B cell (primary cell): ENCODE measurements around the gene SINHCAF. TPM values are rescaled to one million over a fixed set of nuclear protein-coding genes. Genes with fewer than 3 reads are reported as not detected.

Source experiments
- ATAC-seq: fragments of 200-7000 bp; cut with Tn5 transposase; one replicate; pipeline ENCODE4 v1.10.0; 2021; ENCODE audit warnings: low read depth, mild to moderate bottlenecking, moderate number of reproducible peaks, moderate library complexity
- CTCF ChIA-PET: fragments of 350-600 bp; sonication (Branson Sonifier 250); formaldehyde crosslinking; loops from one replicate; lab custom pipeline; 2021; ENCODE audit warnings: antibody characterized with exemption, inconsistent platforms; lab: Charles Lee
- POLR2A ChIA-PET: fragments of 350-600 bp; sonication (Branson Sonifier 250); formaldehyde crosslinking; loops from one replicate; lab custom pipeline; 2021; ENCODE audit warnings: antibody characterized with exemption; lab: Charles Lee
- DNase-seq: peaks from one replicate; pipeline ENCODE4 v3.0.0; 2013
- H2AFZ ChIP-seq: 2 replicates; pipeline ENCODE4 v1.6.1; 2012; ENCODE audit warnings: mild to moderate bottlenecking, low read depth, low read length; ENCODE audit not compliant: insufficient read depth, poor library complexity, severe bottlenecking
- H3K27ac ChIP-seq, 2 donors: 1 replicate in 1 of 2; 2 replicates in 1 of 2; pipeline ENCODE4 v1.5.1; 2012 to 2013; ENCODE audit warnings: low read length in 2 of 2, mild to moderate bottlenecking in 2 of 2, moderate library complexity in 1 of 2
- H3K27me3 ChIP-seq, 4 experiments: fragments of 200-600 bp in 1 of 4; sonication (generic) in 1 of 4; replicated peaks in 1 of 4; 1 replicate in 2 of 4; 2 replicates in 2 of 4; pipeline versions ENCODE4 v1.6.1 to v1.7.0; 2013 to 2016; ENCODE audit warnings: low read length in 3 of 4, mild to moderate bottlenecking in 2 of 4, mixed read lengths in 1 of 4, moderate library complexity in 1 of 4; ENCODE audit not compliant: insufficient read depth in 4 of 4, control insufficient read depth in 3 of 4; ENCODE audit errors: control extremely low read depth in 1 of 4
- H3K36me3 ChIP-seq, 2 experiments: replicated peaks in 1 of 2; 1 replicate in 1 of 2; 2 replicates in 1 of 2; pipeline versions ENCODE4 v1.6.1 to v1.7.1; 2013; ENCODE audit warnings: low read length in 1 of 2; ENCODE audit not compliant: insufficient read depth in 2 of 2, control insufficient read depth in 1 of 2; ENCODE audit errors: control extremely low read depth in 1 of 2, extremely low read depth in 1 of 2
- H3K4me1 ChIP-seq, 2 donors: fragments of 200-600 bp in 1 of 2; sonication (generic) in 1 of 2; 1 replicate in 1 of 2; 2 replicates in 1 of 2; pipeline versions ENCODE4 v1.5.1 to v1.6.1; 2013 to 2017; ENCODE audit warnings: low read length in 2 of 2; ENCODE audit not compliant: control insufficient read depth in 2 of 2, insufficient read depth in 2 of 2
- H3K4me2 ChIP-seq: replicated peaks from 2 replicates; pipeline ENCODE3; 2012; ENCODE audit warnings: mild to moderate bottlenecking, low read depth, low read length; ENCODE audit not compliant: poor library complexity, severe bottlenecking
- H3K4me3 ChIP-seq, 5 experiments: fragments of 200-600 bp in 1 of 5; sonication (generic) in 1 of 5; 1 replicate in 3 of 5; 2 replicates in 2 of 5; pipeline versions ENCODE4 v1.5.1 to v1.7.0; 2011 to 2016; ENCODE audit warnings: low read length in 4 of 5, mild to moderate bottlenecking in 4 of 5, low read depth in 2 of 5, control low read depth in 1 of 5, moderate library complexity in 1 of 5; ENCODE audit not compliant: insufficient read depth in 1 of 5; ENCODE audit errors: control extremely low read depth in 1 of 5, extremely low read depth in 1 of 5
- H3K79me2 ChIP-seq: fragments of 200-600 bp; sonication (generic); one replicate; pipeline ENCODE4 v1.6.0; 2016; ENCODE audit warnings: low read length; ENCODE audit not compliant: control insufficient read depth, insufficient read depth
- H3K9ac ChIP-seq: fragments of 200-600 bp; sonication (generic); 2 replicates; pipeline ENCODE4 v1.6.1; 2017; ENCODE audit warnings: mild to moderate bottlenecking, low read length, moderate library complexity
- H3K9me3 ChIP-seq, 3 donors: one replicate each; pipeline versions ENCODE4 v1.6.1 to v1.7.1; 2013; ENCODE audit warnings: low read length in 2 of 3; ENCODE audit not compliant: control insufficient read depth in 2 of 3, insufficient read depth in 1 of 3; ENCODE audit errors: control extremely low read depth in 1 of 3
- H4K20me1 ChIP-seq: 2 replicates; pipeline ENCODE4 v1.6.0; 2012; ENCODE audit warnings: mild to moderate bottlenecking, low read length; ENCODE audit not compliant: insufficient read depth, control insufficient read depth, poor library complexity, severe bottlenecking
- H3K27ac Mint-ChIP-seq: one replicate; pipeline ENCODE4 v1.8.0; 2021; ENCODE audit warnings: mixed read lengths
- H3K27me3 Mint-ChIP-seq: one replicate; pipeline ENCODE4 v1.8.0; 2021; ENCODE audit warnings: mixed read lengths
- H3K4me1 Mint-ChIP-seq: one replicate; pipeline ENCODE4 v1.8.0; 2021; ENCODE audit warnings: mixed read lengths
- H3K4me3 Mint-ChIP-seq: one replicate; pipeline ENCODE4 v1.8.0; 2021; ENCODE audit warnings: mixed read lengths
- H3K9me3 Mint-ChIP-seq: one replicate; pipeline ENCODE4 v1.8.0; 2022; ENCODE audit warnings: mixed read lengths; ENCODE audit not compliant: insufficient read depth
- CTCF ChIP-seq: fragments of 200-600 bp; IDR thresholded peaks from one replicate; pipeline ENCODE4 v1.8.0; 2022; ENCODE audit warnings: antibody characterized with exemption, mild to moderate bottlenecking
- EZH2 ChIP-seq: IDR thresholded peaks from 2 replicates; pipeline ENCODE4 v1.6.1; 2012; ENCODE audit warnings: borderline replicate concordance, low read depth, mild to moderate bottlenecking, moderate library complexity, low read length; ENCODE audit not compliant: insufficient read depth, poor library complexity, severe bottlenecking
- WGBS: methylation state at CpG from one replicate; pipeline ENCODE4 v1.1.5; 2013; ENCODE audit warnings: missing lambda C conversion rate; ENCODE audit not compliant: insufficient coverage; 5-methylcytosine and 5-hydroxymethylcytosine counted together
- intact Hi-C: fragments of 100-400 bp; cut with micrococcal nuclease; formaldehyde crosslinking; loops from one replicate; pipeline ENCODE4 v1.10.0; 2022
- polyA plus RNA-seq: library from polyadenylated mRNA; depleted of rRNA; stranded (reverse); fragments of >200 nt; gene quantifications from 2 replicates; pipeline ENCODE4 v1.2.3, GENCODE V29; 2012
- total RNA-seq, 2 donors: library from RNA; stranded (reverse); fragments of 120-200 nt in 1 of 2; gene quantifications; 1 replicate in 1 of 2; 2 replicates in 1 of 2; pipeline versions ENCODE4 v1.2.3 to v1.2.4, GENCODE V29; 2013 to 2022

The SINHCAF gene
- total and polyA plus RNA-seq, 2 donors (not counting 1 experiment from before 2014, with no cell fraction given): 43.5 to 129 TPM

GRCh38 chr12:31236998-31237637 lies 88.8 kb downstream of the SINHCAF start:
- DNase-seq: no peak
- WGBS: 51% methylated on average over 10 of the region's 11 CpGs
- H3K27me3 ChIP-seq: peaks cover 0 to 6% (median 0%) of the 10 kb centered on the region in 4 experiments
- no peaks in the 10 kb centered on the region for H4K20me1 ChIP-seq
- intact Hi-C loops: no loop called here
- H2AFZ ChIP-seq: no peak overlapping the region
- POLR2A ChIA-PET: no interaction called here
- CTCF ChIA-PET: interaction anchor here (1.0 to 5.3 kb wide), 6 partner anchors 9 to 390 kb away, joined by 3 to 50 read pairs (median 7); no protein-coding TSS in a partner anchor
- H3K4me2 ChIP-seq: no peak overlapping the region
- no peak overlapping the region for H3K4me3 ChIP-seq
- no peaks in the 10 kb centered on the region for H3K9me3 Mint-ChIP-seq
- peaks cover 31% of the 10 kb centered on the region for H3K27me3 Mint-ChIP-seq
- H3K9ac ChIP-seq: no peak overlapping the region
- TF ChIP-seq CTCF (no peak), EZH2 (no peak)
- H3K4me1 ChIP-seq: no peaks in the 10 kb centered on the region
- peaks cover 9% of the 10 kb centered on the region for H3K4me1 Mint-ChIP-seq
- no peaks in the 10 kb centered on the region for H3K79me2 ChIP-seq
- no peaks in the 10 kb centered on the region for H3K36me3 ChIP-seq
- no peak overlapping the region for H3K27ac Mint-ChIP-seq
- peaks cover 0 to 2% (median 0%) of the 10 kb centered on the region in 3 donors for H3K9me3 ChIP-seq
- H3K4me3 Mint-ChIP-seq: no peak overlapping the region
- H3K27ac ChIP-seq: no peak overlapping the region
- no peak for ATAC-seq

GRCh38 chr12:31235868-31236395 lies 90.0 kb downstream of the SINHCAF start:
- Histone ChIP-seq H3K79me2 (no peaks in the 10 kb centered on the region), H3K4me3 (no peak overlapping the region), H3K4me1 (no peaks in the 10 kb centered on the region), H3K36me3 (no peaks in the 10 kb centered on the region), H2AFZ (no peak overlapping the region), H3K27ac (no peak overlapping the region), H3K27me3 (peaks cover 0 to 6% (median 1%) of the 10 kb centered on the region in 4 experiments), H3K4me2 (no peak overlapping the region), H4K20me1 (no peaks in the 10 kb centered on the region), H3K9ac (no peak overlapping the region), H3K9me3 (peaks cover 0 to 12% (median 3%) of the 10 kb centered on the region in 3 donors)
- WGBS: 87% methylated on average over 9 of the region's 9 CpGs
- Mint-ChIP-seq H3K27ac (no peak overlapping the region), H3K9me3 (peaks cover 2% of the 10 kb centered on the region), H3K4me3 (no peak overlapping the region), H3K27me3 (peaks cover 36% of the 10 kb centered on the region), H3K4me1 (peaks cover 9% of the 10 kb centered on the region)
- TF ChIP-seq CTCF (no peak), EZH2 (no peak)
- POLR2A ChIA-PET: no interaction called here
- no peak for DNase-seq
- ATAC-seq: no peak
- intact Hi-C loops: no loop called here
- CTCF ChIA-PET: interaction anchor here (1.2 kb wide), 1 partner anchor 36 kb away, joined by 4 read pairs; no protein-coding TSS in a partner anchor
